Measurements from ENCODE around the gene MNT.

Gene MNT

GRCh38 chr17:2402544-2402943 is 1.7 kb upstream of the MNT start:
- TF ChIP-seq GATA2 (IDR thresholded peaks at IDR 0.05; ENCODE audit: low read depth, low read length), result no peak
- TF ChIP-seq GATA3 (IDR thresholded peaks at IDR 0.05; ENCODE audit: low read depth, low read length), result no peak

- TF ChIP-seq GATA2 (IDR thresholded peaks at IDR 0.05; ENCODE audit: low read depth, low read length) (no peak), GATA3 (IDR thresholded peaks at IDR 0.05; ENCODE audit: low read depth, low read length) (no peak)
Observed at GRCh38 chr17:2401426-2402221, 764 bp upstream of the MNT start.

- no peak for TF ChIP-seq GATA2 (IDR thresholded peaks at IDR 0.05; ENCODE audit: low read depth, low read length)
- no peak for TF ChIP-seq GATA3 (IDR thresholded peaks at IDR 0.05; ENCODE audit: low read depth, low read length)
Observed at GRCh38 chr17:2400474-2400866, 390 bp downstream of the MNT start.

GRCh38 chr17:2399572-2400473 is 1.0 kb downstream of the MNT start:
- no peak for TF ChIP-seq GATA2 (IDR thresholded peaks at IDR 0.05; ENCODE audit: low read depth, low read length)
- no peak for TF ChIP-seq GATA3 (IDR thresholded peaks at IDR 0.05; ENCODE audit: low read depth, low read length)

- TF ChIP-seq GATA2 (IDR thresholded peaks at IDR 0.05; ENCODE audit: low read depth, low read length) (no peak), GATA3 (IDR thresholded peaks at IDR 0.05; ENCODE audit: low read depth, low read length) (no peak)
Observed at GRCh38 chr17:2398655-2399571, 1.9 kb downstream of the MNT start.

- TF ChIP-seq GATA2 (IDR thresholded peaks at IDR 0.05; ENCODE audit: low read depth, low read length), result no peak
- TF ChIP-seq GATA3 (IDR thresholded peaks at IDR 0.05; ENCODE audit: low read depth, low read length), result no peak
Observed at GRCh38 chr17:2398182-2398581, 2.7 kb downstream of the MNT start.

GRCh38 chr17:2397247-2398171 is 3.4 kb downstream of the MNT start:
- TF ChIP-seq GATA2 (IDR thresholded peaks at IDR 0.05; ENCODE audit: low read depth, low read length), result no peak
- no peak for TF ChIP-seq GATA3 (IDR thresholded peaks at IDR 0.05; ENCODE audit: low read depth, low read length)

GRCh38 chr17:2396568-2397246 is 4.2 kb downstream of the MNT start:
- no peak for TF ChIP-seq GATA3 (IDR thresholded peaks at IDR 0.05; ENCODE audit: low read depth, low read length)
- no peak for TF ChIP-seq GATA2 (IDR thresholded peaks at IDR 0.05; ENCODE audit: low read depth, low read length)

- TF ChIP-seq GATA3 (IDR thresholded peaks at IDR 0.05; ENCODE audit: low read depth, low read length) (no peak), GATA2 (IDR thresholded peaks at IDR 0.05; ENCODE audit: low read depth, low read length) (no peak)
Observed at GRCh38 chr17:2396192-2396567, 4.7 kb downstream of the MNT start.

GRCh38 chr17:2395258-2396181 is 5.3 kb downstream of the MNT start:
- TF ChIP-seq GATA2 (IDR thresholded peaks at IDR 0.05; ENCODE audit: low read depth, low read length) (no peak), GATA3 (IDR thresholded peaks at IDR 0.05; ENCODE audit: low read depth, low read length) (no peak)

- no peak for TF ChIP-seq GATA3 (IDR thresholded peaks at IDR 0.05; ENCODE audit: low read depth, low read length)
Observed at GRCh38 chr17:2394775-2395201, 6.1 kb downstream of the MNT start.

All from SH-SY5Y (cell line).